ENCODE results near the gene INSM1. TPM values are rescaled to one million over a fixed set of nuclear protein-coding genes. Genes with fewer than 3 reads are reported as not detected.

INSM1 gene
- total RNA-seq, 2 donors from 2014 or later: 0.35 to 0.73 TPM

DNA sequence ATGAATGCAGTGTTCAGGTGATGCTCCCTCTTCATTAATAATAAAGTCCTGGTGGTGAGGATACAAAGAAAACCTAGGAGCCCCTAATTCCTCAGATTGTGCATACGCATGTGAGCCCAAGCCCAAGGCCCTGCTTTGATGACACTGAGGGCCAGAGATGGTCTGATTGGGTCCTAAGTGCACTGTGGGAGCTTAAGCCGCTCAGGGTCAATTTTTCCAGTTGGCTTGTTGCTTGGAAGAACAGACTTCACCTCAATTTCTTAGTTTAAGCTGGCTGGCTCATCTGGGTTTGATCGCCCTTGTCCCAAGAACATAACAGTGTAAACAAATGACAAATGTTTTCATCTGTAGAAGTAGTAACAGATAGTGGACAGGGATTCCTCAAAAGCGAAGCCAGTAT, 41.4 kb downstream of the INSM1 start:
- Histone ChIP-seq H3K27ac (ENCODE audit: low read depth, low read length) (no peak overlapping the region), H3K9me3 (ENCODE audit: control insufficient read depth, low read length) (no peaks in the 10 kb centered on the region), H3K9ac (ENCODE audit: extremely low read depth, low read length, poor library complexity, severe bottlenecking) (no peak overlapping the region), H3K36me3 (ENCODE audit: control insufficient read depth, insufficient read depth, low read length) (no peaks in the 10 kb centered on the region), H3K4me1 (ENCODE audit: control insufficient read depth, insufficient read depth, low read length) (no peaks in the 10 kb centered on the region), H3K4me3 (ENCODE audit: low read length) (no peak overlapping the region), H3K27me3 (ENCODE audit: control insufficient read depth, insufficient read depth, low read length, poor library complexity, severe bottlenecking) (peaks cover 16% of the 10 kb centered on the region)
- Mint-ChIP-seq H3K4me1 (peaks cover 23% of the 10 kb centered on the region), H3K27me3 (ENCODE audit: insufficient read depth) (peaks cover 35% of the 10 kb centered on the region), H3K4me3 (no peak overlapping the region), H3K9me3 (no peaks in the 10 kb centered on the region), H3K36me3 (ENCODE audit: low read depth) (no peaks in the 10 kb centered on the region), H3K27ac (no peak overlapping the region)
- WGBS, 2 experiments (ENCODE audit: insufficient coverage in 1 of 2, insufficient read length in 1 of 2): 90 to 95% methylated on average over 2 to 4 of the region's 4 CpGs
- no peak for DNase-seq
- TF ChIP-seq, protein P1, sequence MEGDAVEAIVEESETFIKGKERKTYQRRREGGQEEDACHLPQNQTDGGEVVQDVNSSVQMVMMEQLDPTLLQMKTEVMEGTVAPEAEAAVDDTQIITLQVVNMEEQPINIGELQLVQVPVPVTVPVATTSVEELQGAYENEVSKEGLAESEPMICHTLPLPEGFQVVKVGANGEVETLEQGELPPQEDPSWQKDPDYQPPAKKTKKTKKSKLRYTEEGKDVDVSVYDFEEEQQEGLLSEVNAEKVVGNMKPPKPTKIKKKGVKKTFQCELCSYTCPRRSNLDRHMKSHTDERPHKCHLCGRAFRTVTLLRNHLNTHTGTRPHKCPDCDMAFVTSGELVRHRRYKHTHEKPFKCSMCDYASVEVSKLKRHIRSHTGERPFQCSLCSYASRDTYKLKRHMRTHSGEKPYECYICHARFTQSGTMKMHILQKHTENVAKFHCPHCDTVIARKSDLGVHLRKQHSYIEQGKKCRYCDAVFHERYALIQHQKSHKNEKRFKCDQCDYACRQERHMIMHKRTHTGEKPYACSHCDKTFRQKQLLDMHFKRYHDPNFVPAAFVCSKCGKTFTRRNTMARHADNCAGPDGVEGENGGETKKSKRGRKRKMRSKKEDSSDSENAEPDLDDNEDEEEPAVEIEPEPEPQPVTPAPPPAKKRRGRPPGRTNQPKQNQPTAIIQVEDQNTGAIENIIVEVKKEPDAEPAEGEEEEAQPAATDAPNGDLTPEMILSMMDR (conservative IDR thresholded peaks at IDR 0.05): no peak

DNA sequence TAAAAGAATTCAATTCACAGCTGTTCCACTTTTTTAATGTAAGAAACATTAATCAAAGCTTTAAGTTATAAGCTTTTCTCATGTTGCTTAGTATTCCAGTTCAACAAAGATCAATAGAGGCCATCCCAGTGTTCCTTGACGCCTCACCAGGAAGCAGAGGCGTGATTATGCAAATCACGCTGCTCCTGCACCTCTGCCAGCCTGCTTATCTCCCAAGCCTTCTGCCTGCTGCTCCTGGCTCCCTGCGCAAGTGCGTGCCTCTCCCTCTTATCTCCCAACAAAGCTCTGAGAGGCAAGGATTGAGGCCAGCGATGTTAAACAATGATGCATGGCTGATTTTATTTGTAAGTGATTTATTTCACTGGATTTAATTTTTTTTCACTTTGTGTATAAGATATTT, 42.8 kb downstream of the INSM1 start:
- WGBS, 2 experiments (ENCODE audit: insufficient coverage in 1 of 2, insufficient read length in 1 of 2): 0 to 3% methylated on average over 4 to 6 of the region's 6 CpGs
- DNase-seq: peak; percentile 88
- no peaks in the 10 kb centered on the region for H3K9me3 ChIP-seq (ENCODE audit: control insufficient read depth, low read length)
- no peaks in the 10 kb centered on the region for H3K9me3 Mint-ChIP-seq
- no peak overlapping the region for H3K9ac ChIP-seq (ENCODE audit: extremely low read depth, low read length, poor library complexity, severe bottlenecking)
- TF ChIP-seq, protein P1 (conservative IDR thresholded peaks at IDR 0.05): no peak
- peak overlapping the region; percentile 34 for H3K27ac ChIP-seq (ENCODE audit: low read depth, low read length)
- H3K27ac Mint-ChIP-seq: peak overlapping the region; percentile 40
- H3K4me3 Mint-ChIP-seq: no peak overlapping the region
- peaks cover 46% of the 10 kb centered on the region for H3K27me3 Mint-ChIP-seq (ENCODE audit: insufficient read depth)
- peaks cover 26% of the 10 kb centered on the region for H3K4me1 Mint-ChIP-seq
- no peaks in the 10 kb centered on the region for H3K36me3 ChIP-seq (ENCODE audit: control insufficient read depth, insufficient read depth, low read length)
- H3K27me3 ChIP-seq (ENCODE audit: control insufficient read depth, insufficient read depth, low read length, poor library complexity, severe bottlenecking): peaks cover 24% of the 10 kb centered on the region
- H3K4me1 ChIP-seq (ENCODE audit: control insufficient read depth, insufficient read depth, low read length): no peaks in the 10 kb centered on the region
- H3K36me3 Mint-ChIP-seq (ENCODE audit: low read depth): no peaks in the 10 kb centered on the region
- peak overlapping the region; percentile 10 for H3K4me3 ChIP-seq (ENCODE audit: low read length)

DNA sequence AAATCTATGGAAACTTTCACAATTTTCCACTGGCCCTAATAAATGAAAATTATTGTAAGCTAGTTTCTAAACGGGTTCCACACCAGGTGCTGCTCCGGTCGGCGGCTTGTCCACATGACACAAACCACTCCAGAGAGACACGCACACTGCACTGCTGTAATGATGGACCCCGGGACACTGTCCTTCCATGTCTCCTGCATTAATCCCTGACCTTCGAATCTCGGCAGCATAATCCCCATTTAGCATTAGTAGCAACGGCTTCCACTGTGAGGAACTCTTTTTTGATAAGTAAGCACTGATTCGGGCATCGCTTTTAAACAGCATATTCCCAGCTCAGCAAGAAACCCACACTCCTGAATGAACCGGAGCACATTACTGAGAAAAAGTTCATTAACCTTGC, 43.5 kb downstream of the INSM1 start:
- peaks cover 51% of the 10 kb centered on the region for H3K27me3 Mint-ChIP-seq (ENCODE audit: insufficient read depth)
- no peak overlapping the region for H3K9ac ChIP-seq (ENCODE audit: extremely low read depth, low read length, poor library complexity, severe bottlenecking)
- no peak for DNase-seq
- TF ChIP-seq, protein P1 (conservative IDR thresholded peaks at IDR 0.05): no peak
- no peaks in the 10 kb centered on the region for H3K36me3 ChIP-seq (ENCODE audit: control insufficient read depth, insufficient read depth, low read length)
- no peaks in the 10 kb centered on the region for H3K36me3 Mint-ChIP-seq (ENCODE audit: low read depth)
- H3K27ac ChIP-seq (ENCODE audit: low read depth, low read length): peak overlapping the region; percentile 39
- H3K27me3 ChIP-seq (ENCODE audit: control insufficient read depth, insufficient read depth, low read length, poor library complexity, severe bottlenecking): peaks cover 24% of the 10 kb centered on the region
- H3K4me3 Mint-ChIP-seq: no peak overlapping the region
- no peaks in the 10 kb centered on the region for H3K4me1 ChIP-seq (ENCODE audit: control insufficient read depth, insufficient read depth, low read length)
- no peak overlapping the region for H3K27ac Mint-ChIP-seq
- H3K9me3 ChIP-seq (ENCODE audit: control insufficient read depth, low read length): no peaks in the 10 kb centered on the region
- H3K4me3 ChIP-seq (ENCODE audit: low read length): peak overlapping the region; percentile 10
- no peaks in the 10 kb centered on the region for H3K9me3 Mint-ChIP-seq
- peaks cover 26% of the 10 kb centered on the region for H3K4me1 Mint-ChIP-seq
- WGBS, 2 experiments (ENCODE audit: insufficient coverage in 1 of 2, insufficient read length in 1 of 2): 56 to 63% methylated on average over 10 to 12 of the region's 12 CpGs
